Suppressor macrophage (primary cell): ENCODE results near the gene FAM131B.

Source experiments
- DNase-seq, 4 experiments: peaks; one replicate each; pipeline ENCODE4 v3.0.0-alpha.2; 2020 to 2022

The FAM131B gene

DNA sequence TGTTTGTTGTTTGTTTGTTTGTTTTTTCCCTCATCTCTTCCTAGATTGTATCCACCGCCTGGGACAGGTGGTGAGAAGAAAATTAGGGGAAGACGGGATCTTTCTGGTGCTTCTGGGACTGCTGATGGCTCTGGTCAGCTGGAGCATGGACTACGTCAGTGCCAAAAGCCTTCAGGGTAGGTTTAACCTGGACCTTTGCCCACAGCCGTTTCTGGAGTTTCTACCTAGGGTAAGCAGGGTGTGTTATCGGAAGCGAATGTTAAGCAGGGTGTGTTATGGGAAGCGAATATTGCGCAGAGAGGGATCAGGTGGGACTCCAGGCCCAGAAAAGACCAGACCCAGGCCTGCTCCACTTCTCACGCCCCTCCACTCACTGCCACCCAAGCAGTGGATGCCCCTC lies 41.9 kb downstream of the FAM131B start:
- DNase-seq = no peak

DNA sequence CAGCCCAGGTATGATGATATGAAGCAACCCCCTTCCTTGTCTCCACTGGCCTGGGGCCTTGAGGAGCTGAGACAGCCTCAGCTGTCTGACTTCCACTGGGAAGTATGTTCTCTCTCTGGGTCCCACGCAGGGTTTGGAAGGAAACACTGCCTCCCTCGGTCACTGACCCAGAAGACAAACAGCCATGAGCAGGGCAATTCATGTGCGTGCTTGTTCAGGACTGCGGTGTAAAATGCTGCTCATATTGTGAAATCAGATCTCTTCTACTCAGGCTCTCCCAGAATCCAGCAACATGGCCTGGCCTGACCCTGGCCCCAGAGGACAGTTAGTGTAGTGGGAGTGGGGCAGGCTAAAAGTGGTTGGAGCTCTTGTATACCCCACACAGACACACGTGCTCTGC lies 43.9 kb downstream of the FAM131B start:
- DNase-seq = peak; percentile 72 to 89 (median 84)

DNA sequence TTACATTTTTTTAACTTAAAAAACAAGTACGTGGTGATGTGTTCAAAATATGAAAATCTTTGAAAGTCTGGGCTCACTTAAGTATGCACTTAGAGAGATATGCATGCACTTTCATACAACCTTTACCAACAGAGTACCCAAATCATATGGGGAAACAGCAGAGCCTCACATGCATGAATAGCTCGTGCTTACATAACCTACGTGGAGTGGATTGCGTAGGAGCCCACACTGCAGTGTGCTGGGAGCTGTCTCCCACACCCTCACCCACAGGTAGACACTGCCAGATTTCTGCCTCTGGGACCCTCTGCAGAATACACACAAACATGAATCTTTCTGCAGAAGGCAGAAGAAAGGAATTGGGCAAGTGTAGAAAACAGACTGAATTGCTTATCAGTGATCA lies 46.0 kb downstream of the FAM131B start:
- DNase-seq = peak in 3 of 4 experiments; percentile 50 to 61 (median 60)

GRCh38 chr7:143315776-143316175 lies 46.7 kb downstream of the FAM131B start, which contains the start of gene CLCN1:
CLCN1 (plus strand) TSS chr7:143316111; CDS start chr7:143316213, 102 bp downstream.
- DNase-seq = no peak

GRCh38 chr7:143314127-143314526 lies 48.4 kb downstream of the FAM131B start:
- DNase-seq = peak in 3 of 4 experiments; percentile 25 to 69 (median 64)

DNA sequence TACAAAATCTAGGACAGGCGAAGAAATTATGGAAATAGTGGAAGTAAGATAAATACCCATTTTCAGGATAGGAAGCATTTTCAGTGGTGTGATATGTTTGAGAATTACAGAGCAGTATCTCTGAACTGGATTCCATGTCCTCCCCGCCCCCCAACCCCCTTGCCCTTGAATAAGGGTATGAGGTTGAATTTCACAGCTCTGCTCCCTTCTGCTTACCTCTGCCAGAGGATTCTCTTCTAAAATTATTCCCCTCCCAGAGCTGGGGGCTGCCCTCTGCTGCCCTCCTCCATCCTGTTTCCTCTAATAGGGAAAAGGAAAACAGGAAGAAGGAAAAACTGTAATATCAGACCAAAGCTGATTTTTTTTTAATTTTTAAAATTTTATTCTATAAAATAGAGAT lies 53.9 kb downstream of the FAM131B start:
- DNase-seq = no peak

DNA sequence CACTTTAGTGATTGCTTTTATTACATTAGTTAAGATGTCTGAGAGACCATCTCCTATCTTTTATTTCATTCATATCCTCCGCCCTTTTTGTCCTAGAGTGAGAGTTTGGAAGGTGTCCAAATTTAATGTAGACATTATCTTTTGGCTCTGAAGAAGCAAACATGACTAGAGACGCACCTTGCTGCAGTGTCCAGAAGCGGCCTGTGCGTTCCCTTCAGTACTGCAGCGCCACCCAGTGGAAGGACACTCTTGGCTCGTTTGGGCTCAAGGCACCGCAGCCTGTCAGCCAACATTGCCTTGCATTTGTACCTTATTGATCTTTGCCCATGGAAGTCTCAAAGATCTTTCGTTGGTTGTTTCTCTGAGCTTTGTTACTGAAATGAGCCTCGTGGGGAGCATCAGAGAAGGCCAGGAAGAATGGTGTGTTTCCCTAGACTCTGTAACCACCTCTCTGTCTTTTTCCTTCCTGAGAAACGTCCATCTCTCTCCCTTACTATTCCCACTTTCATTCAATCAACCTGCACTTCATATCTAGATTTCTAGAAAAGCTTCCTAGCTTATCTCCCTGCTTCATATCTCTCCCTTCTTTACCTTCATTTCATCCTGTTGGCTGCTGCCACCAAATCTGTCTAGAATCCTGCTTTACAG lies 57.0 kb downstream of the FAM131B start:
- DNase-seq = peak; percentile 72 to 89 (median 82)

- no peak for DNase-seq
These were observed 57.6 kb downstream of the FAM131B start for GRCh38 chr7:143304938-143305337.

DNA sequence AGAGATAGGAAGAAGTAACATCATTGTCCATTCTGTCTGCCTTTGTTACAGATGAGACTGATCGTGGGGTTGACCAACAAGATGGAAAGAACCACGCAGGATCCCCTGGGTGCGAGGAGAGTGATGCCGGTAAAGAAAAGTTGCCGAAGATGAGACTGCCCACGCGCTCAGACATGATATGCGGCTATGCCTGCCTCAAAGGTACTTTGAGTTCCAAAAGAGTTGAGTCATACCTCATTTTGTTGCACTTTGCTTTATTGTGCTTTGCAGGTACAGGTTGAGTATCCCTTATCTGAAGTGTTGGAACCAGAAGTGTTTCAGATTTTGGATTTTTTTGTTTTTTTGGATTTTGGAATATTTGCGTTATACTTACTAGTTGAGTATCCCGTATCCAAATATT lies 58.8 kb downstream of the FAM131B start:
- DNase-seq = no peak
